GM12872 (cell line): ENCODE measurements around the gene CARMIL3.

Source experiments
- TF ChIP-seq, protein P1 (sequence below): IDR thresholded peaks from 3 replicates; pipeline ENCODE4 v1.5.1; 2011; ENCODE audit warnings: low read depth, mild to moderate bottlenecking, low read length, moderate library complexity; ENCODE audit not compliant: insufficient read depth

The CARMIL3 gene

DNA sequence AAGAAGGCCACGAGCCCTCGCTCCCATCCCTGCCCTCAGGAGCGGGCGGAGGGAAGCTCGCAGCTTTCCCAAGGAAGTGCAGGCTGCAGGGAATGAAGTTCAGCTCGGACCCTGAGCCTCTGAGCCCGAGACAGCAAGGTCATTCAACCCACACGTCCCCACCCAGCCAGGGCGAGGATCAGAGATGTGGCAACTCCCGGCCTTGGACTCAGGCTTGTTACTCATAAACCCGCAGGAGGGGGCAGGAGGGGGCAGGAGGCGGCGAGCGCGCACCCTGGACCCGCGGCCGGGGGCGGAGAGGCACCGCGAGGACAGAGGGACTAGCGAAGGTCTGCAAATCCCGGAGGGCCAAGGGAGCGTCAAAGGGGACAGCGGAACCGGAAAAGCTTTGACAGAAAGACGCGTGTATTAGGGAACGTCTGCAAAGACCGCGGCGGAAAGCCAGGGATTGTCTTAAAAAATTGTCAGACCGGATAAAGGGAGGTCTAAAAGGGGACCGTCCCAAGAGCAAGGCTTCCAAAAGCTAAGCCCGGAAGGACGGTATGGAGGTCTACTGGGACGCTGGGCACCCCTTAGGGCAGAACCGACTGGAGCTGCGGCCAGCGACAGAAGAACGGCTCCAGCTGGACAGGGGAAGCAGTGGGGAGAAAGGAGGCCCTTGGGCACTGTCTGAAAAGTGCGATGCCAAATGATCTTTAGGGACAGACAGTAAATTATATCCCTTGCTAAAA is 62.2 kb downstream of the CARMIL3 start:
- TF ChIP-seq, protein P1, sequence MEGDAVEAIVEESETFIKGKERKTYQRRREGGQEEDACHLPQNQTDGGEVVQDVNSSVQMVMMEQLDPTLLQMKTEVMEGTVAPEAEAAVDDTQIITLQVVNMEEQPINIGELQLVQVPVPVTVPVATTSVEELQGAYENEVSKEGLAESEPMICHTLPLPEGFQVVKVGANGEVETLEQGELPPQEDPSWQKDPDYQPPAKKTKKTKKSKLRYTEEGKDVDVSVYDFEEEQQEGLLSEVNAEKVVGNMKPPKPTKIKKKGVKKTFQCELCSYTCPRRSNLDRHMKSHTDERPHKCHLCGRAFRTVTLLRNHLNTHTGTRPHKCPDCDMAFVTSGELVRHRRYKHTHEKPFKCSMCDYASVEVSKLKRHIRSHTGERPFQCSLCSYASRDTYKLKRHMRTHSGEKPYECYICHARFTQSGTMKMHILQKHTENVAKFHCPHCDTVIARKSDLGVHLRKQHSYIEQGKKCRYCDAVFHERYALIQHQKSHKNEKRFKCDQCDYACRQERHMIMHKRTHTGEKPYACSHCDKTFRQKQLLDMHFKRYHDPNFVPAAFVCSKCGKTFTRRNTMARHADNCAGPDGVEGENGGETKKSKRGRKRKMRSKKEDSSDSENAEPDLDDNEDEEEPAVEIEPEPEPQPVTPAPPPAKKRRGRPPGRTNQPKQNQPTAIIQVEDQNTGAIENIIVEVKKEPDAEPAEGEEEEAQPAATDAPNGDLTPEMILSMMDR = no peak

DNA sequence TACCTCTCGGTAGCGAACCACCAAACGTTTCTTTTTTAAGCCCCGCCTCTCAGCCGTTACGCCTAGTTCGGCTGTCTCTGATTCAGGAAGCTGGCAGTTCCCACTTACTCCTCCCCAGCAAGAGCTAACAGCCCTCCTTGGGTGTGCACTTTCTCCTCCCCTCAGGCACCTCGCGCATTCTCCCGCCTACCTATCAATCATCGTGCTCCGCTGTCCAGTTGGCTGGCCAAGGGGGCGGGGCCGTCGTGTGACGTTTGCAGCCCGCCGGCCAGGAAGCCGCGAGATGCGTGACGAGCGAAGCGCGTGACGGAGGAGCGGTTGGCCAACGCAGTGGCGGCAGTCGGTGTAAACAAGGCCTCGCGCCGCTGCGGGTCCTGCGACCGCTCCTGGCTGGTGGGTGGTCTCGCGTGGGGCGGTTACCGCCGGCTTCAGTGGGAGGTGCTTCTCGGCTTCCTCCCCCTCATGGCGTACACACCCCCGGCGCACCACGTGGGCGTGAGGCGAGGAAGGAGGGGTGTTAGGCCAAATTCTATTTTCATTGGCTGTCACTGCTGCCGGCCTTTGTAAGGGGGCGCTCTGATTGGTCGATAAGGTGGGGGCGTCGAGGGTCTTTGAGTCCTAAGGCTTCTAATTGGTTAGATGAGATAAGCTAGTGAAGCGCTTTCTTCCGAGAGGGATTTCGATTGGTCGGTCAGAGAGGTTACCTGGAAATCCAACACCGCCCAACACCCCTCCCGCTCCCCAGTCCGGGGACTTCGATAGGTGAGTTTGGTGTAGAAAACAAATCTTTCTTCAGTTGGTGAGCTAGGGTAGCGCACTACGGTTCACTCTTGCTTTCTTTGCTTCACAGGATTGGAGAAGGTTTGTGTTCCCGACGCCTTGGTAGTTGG is 63.0 kb downstream of the CARMIL3 start, which contains the start of the genes DCAF11 and NRL:
Gene DCAF11 (plus strand): TSS at position 246 of the 890 bp plus-strand sequence. CDS start 818 bp downstream, outside the sequence.
Gene NRL (minus strand): TSS at position 418 of the 890 bp plus-strand sequence. CDS start 32,101 bp downstream, outside the sequence.
- TF ChIP-seq, protein P1 = no peak

DNA sequence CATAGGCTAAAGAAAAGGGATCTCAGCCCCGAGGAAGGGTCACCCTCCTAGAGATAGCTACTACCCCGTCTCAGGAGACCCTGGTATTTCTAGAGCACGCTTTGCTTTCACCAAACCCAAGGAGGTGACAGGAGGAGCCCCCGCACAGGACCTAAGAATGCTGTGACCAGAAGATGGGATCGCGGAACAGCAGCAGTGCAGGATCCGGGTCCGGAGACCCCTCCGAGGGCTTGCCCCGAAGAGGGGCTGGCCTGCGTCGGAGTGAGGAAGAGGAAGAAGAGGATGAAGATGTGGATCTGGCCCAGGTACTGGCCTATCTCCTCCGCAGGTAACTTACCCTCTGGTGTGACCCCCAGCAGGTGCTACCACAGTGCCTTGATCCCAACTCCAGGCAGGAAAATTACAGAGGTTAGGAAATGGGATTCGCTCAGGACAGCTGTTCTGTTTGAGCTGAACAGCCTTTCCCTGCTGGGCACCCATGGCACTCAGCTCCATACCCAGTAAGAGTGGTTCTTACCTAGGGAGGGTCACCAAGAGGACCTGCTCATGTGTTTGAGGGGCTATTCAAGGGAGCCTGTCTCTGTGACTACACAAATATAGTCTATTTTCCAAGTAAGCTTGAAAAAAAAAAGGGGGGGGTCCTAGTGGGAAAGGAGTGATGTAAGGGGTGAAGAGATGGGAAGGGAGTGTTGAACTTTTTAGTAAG is 63.8 kb downstream of the CARMIL3 start:
- TF ChIP-seq, protein P1 = no peak

DNA sequence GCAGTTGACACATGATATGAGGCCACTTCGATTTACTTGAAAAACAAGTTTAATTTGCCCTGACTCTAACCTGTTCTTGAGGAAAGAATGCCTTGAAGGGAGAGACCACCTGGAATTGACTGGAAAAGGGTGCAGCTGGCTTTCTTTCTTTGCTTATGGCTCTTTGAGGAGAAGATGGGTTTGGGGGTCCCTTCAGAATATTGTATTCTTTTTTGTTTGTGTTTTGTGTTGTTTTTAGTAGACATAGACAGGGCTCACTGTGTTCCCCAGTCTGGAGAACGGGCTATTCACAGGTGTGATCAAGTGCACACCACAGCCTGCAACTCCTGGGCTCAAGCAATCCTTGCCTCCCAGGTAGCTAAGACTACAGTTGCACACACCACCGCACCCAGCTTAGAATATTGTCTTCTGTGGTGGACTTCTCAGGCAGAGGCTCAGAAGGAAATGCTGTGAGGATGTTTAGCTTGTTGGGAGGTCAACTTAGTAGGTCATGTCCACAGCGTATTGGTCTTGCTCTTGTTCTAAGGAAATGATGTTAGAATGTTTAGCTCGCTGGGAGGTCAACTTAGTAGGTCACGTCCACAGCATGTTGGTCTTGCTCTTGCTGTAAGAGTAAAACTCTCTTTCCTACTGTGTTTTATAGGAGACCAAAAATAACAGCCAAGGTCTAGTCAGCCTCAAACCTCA is 64.5 kb downstream of the CARMIL3 start:
- TF ChIP-seq, protein P1 = no peak

DNA sequence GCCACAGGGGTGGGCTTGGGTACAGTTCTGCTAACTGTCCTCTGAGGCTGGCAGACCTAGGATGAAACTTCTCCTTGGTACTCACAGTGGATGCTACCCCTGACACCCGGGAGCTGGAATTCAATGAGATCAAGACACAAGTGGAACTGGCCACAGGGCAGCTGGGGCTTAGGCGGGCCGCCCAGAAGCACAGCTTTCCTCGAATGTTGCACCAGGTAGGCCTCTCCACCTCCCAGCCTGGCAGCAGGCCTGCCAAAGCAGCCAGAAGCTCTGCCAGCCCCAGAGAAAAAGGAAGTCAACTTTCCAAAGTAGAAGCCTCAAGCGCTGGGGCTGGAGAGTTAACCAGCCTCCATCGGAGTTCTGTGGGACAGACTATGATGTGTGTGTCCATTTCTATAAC is 65.4 kb downstream of the CARMIL3 start:
- TF ChIP-seq, protein P1 = no peak
